AG20443 (cell line): ENCODE data around the gene HCAR3.
A peak's percentile ranks its signal among the peaks of the same experiment; 100 is the strongest.
"Not testable (repeated sequence)": the region's sequence is repeated elsewhere in the genome, so short reads cannot be mapped to it uniquely, and the experiment has no call there.

ENCODE experiments used
- DNase-seq: peaks from one replicate; pipeline ENCODE4 v3.0.0; 2012; ENCODE audit warnings: low spot score, mixed read lengths

Gene HCAR3

DNA sequence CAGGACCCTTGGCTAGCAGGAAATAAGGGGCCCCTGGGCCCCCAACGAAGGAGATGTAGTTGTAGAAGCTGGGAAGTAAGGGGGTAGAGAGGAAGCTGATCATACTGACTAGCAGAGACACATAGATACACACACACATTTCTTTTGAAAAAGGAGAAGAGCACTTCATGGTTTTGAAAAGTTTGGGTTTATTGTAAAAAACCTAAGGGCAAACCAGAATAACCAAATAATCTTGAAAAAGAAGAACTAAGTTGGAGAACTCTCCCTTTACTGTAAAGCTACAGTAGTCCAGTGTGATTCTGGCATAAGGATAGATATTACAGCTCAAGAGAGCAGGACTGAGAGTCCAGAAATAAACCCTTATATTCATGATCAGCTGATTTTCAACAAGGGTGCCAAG, 5.8 kb upstream of the HCAR3 start:
- no peak for DNase-seq

DNA sequence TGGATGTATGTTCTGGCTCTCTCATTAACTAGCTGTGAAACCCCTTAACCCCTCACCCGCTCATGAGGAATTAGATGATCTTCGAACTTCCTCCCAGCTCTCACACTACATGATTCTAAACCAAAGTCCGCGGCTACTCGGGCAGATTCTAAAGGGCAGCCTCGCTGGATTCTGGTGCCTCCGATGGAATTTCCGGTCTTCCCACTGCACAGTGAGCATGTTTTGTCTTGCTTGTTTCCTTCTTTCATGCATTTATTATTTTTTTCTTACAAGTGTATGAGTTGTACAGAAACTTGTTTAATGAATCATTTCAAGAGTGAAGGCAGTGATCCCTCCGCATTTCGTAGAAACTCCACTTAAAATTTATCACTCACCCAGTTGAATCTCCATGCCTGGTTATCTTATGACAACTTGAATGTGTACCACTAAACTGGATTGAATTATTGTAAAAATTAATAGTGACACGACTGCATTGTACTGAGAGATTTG, 4.5 kb upstream of the HCAR3 start:
- no peak for DNase-seq

DNA sequence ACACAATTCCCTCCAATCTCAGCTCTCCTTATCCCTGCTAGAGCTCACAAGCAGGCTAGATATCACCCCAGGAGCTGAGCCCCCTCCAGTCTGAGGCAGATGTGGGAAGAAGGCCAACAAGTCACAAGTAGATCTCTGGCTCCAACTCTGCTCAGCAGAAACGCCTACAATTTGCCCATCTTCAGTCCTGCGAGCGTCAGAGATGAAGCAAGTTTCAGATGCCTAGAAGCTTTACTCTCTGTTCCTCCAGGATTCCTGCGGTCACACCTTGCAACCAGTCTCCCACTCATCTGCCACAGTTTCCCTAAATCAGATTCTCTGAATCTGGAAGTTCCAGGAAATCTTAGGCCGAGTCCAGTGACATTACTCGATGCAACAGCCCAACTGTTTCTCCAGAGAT, 1.4 kb downstream of the HCAR3 start:
- not testable (repeated sequence) for DNase-seq

DNA sequence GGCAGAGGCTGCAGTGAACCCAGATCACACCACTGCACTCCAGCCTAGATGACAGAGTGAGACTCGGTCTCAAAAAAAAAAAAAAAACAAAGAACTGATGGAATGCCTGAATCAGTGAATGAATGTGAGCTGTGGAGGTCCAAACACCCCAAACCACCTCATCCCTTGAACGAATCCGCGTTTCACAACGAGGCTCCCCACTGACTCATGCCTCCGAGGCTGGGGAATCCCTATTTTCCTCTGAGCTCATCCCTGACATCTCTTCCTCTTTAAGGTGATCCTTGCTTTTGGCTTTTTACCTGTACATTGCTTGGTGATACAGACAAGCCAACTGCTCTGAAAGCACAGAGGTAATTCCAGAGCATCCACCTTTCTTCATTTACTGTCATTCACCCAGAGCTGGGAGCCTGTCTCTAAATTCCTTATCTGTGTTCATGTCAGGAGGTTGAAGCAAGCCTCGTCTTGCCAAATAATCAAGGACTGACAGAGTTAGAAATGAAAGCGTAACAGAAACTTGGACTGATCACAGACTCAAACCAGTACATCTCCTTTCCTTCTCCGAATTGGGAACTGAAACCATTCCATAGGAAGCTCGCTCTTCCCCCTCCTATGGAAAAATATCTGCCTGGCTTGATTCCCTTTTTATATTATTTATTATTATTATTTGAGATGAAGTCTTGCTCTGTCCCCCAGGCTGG, 3.0 kb downstream of the HCAR3 start:
- not testable (repeated sequence) for DNase-seq

DNA sequence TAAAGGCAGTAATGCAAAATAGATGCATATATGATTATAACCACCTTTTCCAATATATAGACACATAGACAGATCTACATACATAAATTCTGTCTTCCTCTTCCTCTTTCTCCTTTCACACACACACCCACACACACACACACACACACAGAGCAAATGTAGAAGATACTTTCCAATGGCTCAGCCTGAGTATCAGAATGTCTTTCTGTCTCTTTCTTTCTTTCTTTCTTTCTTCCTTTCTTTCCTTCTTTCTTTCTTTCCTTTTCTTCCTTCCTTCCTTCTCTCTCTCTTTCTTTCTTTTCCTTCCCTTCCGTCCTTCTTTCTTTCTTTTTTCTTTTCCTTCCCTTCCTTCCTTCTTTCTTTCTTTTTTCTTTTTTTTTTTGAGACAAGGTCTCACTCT, 5.3 kb downstream of the HCAR3 start:
- DNase-seq = not testable (repeated sequence)

DNA sequence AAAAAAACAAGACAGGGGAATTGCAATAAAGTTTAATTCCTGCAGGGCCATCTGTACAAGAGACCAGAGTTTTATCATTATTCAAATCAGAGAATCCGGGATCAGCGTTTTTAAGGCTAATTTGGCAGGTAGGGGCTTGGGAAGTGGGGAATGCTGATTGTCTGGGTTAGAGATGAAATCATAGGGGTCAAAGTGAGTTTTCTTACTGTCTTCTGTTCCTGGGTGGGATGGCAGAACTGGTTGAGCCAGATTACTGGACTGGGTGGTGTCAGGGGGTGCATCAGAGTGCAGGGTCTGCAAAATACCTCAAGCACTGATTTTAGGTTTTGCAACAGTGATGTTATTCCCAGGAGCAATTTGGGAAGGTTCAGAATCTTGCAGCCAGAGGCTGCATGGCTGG, 6.3 kb downstream of the HCAR3 start:
- not testable (repeated sequence) for DNase-seq

DNA sequence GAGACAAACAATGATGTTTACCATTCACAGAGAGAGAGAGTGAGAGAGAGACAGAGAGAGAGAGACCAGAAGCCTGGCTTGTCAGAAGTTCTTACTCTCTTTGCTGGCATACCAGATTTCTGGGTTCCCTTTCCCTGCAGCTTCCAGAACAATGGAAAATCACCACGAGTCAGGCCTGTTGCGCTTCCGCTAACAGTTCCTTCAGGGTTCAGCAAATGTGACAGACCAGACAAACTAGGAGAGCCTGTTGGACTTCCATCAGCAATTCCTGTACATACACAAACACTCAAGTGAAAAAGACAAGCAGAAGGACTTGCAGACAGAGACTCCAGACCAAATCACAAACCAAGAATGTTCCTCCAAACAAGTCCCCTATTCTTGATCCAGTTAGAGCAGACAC, 7.3 kb downstream of the HCAR3 start:
- DNase-seq = not testable (repeated sequence)

DNA sequence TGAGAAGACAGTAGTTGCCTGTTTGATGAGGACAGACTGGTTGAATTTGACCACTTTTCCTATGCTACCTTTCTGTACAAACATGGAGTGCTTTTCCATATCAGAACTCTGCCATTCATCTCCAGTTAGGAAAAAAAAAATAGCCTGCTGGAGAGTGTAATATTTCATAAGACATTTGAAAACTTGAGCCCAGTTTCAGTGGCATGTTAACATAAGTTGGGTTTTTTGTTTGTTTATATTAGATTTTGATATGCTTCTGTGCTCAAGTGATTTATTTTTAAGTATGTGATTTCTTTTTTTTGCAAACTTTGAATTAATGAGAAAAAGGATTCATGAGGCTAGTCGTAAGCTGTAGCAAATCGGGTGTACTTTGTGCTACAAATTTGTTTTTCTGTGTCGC, 12.8 kb downstream of the HCAR3 start:
- DNase-seq = not testable (repeated sequence)

DNA sequence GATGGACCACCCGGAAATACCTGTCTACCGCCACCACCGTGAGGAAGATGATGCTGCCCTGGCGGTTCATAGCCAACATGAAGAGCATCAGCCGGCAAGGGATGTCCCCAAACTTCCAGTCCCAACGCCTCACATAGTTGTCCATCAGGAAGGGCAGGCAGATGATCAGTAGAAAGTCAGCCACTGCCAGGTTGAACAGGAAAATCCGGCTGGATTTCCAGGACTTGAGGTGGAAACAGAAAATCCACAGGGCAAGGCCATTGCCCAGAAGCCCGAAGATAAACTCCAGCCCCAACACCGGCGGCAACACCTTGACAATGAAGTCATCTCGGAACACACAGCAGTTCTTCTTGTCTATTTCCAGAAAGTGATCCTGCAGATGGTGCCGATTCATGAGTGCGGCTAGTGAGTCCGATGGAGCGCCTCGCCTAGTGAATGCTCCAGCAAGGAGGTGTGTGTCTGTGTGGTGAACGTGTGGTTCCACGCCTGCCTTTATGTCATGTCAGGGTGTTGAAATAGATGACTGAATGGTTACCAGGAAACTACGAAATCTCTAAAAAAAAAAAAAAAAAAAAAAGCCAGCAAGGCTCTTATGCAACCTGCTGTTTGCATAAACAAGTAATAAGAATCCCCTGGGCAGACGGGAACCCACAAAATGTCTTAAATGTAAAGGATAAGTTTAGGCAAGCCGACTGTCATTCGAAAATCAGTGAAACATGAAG, 13.6 kb downstream of the HCAR3 start, which contains the start of gene HCAR2:
Gene HCAR2, minus strand, starts transcription at position 468 of the 722 bp plus-strand sequence. Its CDS starts 74 bp downstream, at position 394.
- DNase-seq = not testable (repeated sequence)

DNA sequence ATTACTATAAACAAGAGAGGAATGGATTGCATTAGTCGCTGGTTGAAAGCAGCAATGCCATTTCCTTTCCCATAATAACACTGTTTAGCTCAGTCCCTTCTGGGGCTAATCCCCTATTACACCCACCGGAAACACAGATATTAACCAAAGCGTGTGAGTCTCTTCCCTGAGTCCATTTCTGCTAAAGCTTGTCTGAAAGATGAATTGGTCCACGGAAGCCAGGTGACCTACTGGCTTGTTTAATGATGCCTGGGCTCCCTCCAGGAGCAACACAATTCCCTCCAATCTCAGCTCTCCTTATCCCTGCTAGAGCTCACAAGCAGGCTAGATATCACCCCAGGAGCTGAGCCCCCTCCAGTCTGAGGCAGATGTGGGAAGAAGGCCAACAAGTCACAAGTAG, 15.1 kb downstream of the HCAR3 start:
- DNase-seq = not testable (repeated sequence)

DNA sequence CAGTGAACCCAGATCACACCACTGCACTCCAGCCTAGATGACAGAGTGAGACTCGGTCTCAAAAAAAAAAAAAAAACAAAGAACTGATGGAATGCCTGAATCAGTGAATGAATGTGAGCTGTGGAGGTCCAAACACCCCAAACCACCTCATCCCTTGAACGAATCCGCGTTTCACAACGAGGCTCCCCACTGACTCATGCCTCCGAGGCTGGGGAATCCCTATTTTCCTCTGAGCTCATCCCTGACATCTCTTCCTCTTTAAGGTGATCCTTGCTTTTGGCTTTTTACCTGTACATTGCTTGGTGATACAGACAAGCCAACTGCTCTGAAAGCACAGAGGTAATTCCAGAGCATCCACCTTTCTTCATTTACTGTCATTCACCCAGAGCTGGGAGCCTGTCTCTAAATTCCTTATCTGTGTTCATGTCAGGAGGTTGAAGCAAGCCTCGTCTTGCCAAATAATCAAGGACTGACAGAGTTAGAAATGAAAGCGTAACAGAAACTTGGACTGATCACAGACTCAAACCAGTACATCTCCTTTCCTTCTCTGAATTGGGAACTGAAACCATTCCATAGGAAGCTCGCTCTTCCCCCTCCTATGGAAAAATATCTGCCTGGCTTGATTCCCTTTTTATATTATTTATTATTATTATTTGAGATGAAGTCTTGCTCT, 16.4 kb downstream of the HCAR3 start:
- not testable (repeated sequence) for DNase-seq

DNA sequence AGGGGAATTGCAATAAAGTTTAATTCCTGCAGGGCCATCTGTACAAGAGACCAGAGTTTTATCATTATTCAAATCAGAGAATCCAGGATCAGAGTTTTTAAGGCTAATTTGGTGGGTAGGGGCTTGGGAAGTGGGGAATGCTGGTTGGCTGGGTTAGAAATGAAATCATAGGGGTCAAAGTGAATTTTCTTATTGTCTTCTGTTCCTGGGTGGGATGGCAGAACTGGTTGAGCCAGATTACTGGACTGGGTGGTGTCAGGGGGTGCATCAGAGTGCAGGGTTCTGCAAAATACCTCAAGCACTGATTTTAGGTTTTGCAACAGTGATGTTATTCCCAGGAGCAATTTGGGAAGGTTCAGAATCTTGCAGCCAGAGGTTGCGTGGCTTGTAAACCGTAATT, 19.7 kb downstream of the HCAR3 start:
- not testable (repeated sequence) for DNase-seq

DNA sequence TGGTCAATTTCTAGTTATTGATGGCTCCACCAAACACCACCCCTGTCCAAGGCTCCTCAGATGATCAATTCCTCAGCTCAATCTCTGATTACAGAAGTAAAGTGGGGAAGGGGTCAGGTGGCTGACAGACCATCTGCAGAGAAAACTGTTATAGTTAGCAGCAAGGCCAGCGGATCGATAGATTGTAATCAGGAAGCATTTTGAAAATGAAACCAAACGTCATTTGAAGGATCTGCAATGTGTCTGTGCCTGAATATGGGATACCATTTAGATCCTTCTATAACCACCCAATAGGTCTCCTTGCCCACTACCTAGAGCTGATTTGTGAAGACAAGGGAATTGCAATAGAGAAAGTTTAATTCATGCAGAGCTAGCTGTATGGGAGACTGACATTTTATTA, 25.0 kb downstream of the HCAR3 start:
- DNase-seq = no peak

DNA sequence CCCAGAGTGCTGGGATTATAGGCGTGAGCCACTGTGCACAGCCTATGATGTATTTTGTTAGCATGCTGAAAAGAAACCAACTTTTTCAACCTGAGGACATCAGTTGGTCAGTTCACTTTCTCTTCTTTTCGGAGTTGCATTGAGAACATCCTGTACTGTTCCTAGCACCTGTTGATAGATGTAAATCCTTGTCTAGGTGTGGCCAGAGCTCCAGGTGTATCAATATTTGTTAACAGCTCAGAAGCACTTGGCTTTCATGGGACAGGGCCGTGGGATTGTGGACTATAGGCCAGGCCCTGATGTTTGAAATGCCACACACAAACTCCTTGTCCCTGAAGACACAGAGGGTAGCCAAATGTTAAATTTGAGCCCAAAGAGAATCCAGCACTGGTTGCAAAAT, 28.3 kb downstream of the HCAR3 start:
- no peak for DNase-seq

DNA sequence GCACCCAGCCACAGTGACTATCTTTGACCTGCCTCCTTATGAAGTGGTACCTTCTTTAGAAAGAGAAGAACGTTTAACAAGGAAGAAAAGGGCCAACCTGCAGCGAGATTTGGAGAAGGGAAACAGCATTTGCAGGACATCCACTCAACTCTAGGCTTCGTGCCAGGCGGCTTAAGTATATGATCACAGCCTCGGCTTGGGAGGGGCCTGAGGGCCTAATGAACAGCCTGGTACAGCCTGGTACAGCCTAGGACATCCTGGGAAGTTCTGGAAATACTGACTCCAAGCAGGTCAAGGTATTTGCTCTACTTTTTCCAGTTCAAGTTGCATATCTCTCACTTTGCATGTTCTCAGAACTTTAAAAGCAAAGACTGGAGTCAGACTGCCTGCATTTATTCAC, 29.5 kb downstream of the HCAR3 start:
- no peak for DNase-seq

DNA sequence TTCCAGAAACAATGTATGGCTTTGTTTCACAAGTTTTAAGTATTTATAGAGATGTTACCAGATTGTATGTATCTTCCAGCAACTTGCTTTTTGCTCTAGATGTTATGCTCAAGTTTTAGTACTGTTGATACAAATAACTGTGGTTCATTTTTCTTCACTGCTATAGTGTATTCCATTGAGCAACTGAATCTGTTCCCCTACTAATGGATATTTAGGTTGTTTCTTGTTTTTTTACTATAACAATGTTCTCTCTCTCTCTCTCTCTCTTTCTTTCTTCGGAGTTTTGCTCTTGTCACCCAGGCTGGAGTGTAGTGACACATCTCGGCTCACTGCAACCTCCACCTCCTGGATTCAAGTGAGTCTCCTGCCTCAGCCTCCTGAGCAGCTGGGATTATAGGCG, 30.1 kb downstream of the HCAR3 start:
- no peak for DNase-seq

DNA sequence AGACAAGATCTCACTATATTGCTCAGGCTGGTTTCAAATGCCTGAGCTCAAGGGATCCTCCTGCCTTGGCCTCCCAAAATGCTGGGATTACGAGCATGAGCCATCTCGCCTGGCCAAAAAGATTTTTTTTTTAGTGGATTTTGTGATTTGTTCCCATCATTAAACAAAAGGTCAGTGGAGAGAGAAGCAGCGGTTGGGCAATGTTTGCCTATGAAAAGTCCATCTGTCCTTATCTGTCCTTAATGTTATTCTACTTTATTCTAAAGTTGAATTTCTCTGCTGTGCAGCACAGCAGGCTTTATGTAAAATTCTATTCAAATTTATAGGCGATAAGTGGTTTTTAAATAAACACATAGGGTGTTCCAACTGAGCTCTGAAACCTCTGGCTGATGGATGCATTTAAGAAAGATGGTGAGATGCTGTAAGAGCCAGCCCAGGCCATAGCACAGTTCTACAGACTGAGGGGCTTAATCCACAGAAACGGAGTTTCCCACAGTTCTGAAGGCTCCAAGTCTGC, 32.3 kb downstream of the HCAR3 start:
- no peak for DNase-seq

DNA sequence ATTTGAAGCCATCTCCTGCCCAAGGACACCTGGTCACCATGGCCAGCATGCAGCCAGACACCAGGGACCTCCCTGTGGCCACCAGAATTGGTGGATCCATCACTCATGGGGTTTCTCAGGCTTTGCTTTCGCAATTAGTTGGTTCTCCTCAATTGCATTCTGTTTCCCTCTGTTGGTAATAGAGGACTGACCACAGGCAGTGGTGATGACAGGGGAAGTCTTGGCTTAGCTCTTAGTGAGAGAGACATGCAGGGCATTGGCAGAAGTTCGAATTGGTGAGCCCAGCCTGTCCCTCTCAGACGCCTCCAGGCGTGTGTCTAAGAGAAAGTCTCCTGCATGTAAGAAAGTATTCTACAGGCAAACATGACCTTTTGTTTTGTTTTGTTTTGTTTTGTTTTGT, 34.8 kb downstream of the HCAR3 start:
- peak; percentile 73 for DNase-seq

DNA sequence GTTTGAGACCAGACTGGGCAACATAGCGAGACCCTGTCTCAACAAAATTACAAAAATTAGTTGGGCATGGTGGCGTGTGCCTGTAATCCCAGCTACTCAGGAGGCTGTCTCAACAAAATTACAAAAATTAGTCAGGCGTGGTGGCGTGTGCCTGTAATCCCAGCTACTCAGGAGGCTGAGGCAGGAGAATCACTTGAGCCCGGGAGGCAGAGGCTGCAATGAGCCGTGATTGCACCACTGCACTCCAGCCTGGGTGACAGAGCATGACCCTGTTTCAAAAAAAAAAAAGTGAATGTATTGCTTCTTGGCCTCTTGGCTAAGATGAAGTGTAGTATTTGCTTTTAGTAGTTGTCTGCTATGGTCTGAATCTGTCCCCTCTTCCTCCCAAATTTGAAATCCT, 35.6 kb downstream of the HCAR3 start:
- not testable (repeated sequence) for DNase-seq

DNA sequence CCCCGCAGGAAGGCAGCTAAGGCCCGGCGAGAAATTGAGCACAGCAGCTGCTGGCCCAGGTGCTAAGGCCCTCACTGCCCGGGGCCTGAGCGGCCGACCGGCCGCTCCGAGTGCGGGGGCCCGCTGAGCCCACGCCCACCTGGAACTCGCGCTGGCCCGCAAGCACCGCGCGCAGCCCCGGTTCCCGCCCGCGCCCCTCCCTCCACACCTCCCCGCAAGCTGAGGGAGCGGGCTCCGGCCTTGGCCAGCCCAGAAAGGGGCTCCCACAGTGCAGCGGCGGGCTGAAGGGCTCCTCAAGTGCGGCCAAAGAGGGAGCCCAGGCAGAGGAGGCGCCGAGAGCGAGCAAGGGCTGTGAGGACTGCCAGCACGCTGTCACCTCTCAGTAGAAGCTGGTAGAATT, 39.8 kb downstream of the HCAR3 start:
- not testable (repeated sequence) for DNase-seq

DNA sequence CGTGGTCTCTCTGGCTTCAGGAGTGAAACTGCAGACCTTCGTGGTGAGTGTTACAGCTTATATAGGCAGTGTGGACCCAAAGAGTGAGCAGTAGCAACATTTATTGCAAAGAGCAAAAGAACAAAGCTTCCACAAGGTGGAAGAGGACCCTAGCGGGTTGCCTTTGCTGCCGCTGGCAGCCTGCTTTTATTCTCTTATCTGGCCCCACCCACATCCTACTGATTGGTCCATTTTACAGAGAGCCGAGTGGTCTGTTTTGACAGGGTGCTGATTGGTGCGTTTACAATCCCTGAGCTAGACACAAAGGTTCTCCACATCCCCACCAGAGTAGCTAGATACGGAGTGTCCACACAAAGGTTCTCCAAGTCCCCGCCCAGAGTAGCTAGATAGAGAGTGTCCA, 40.6 kb downstream of the HCAR3 start:
- DNase-seq = not testable (repeated sequence)

DNA sequence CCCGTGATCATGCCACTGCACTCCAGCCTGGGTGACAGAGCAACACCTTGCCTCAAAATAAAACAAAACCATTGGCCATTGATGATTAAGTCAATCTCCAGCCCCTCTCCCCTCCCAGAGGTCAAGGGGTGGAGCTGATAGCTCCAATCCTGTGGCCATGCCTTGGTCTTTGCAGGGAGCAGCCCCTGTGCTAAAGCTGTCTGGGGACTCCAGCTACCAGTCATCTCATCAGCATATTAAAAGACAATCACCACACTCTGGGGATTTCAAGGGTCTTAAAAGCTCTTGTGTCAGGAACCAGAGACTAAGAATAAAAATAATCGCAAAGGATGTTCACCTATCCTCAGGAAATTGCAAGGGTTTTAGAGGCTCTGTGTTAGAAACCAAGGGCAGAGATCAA, 44.1 kb downstream of the HCAR3 start:
- no peak for DNase-seq
